ENCODE results near the gene TNFRSF8. TPM values are rescaled to one million over a fixed set of nuclear protein-coding genes. Genes with fewer than 3 reads are reported as not detected.

TNFRSF8 gene
- total RNA-seq = under 1 TPM; 0.29 to 0.86 (median 0.50) TPM
- polyA plus RNA-seq = under 1 TPM; 0.25 to 0.64 (median 0.49) TPM
- long read RNA-seq, donor 1 = 0 reads
- long read RNA-seq, donor 2 = 0 reads

- WGBS, 3 donors = 1 to 3% (median 2%) methylated on average over 63 to 72 of the region's 72 CpGs
- peak in 1 of 4 donors; percentile 17 for ATAC-seq
These were observed at the start of gene TNFRSF8 for GRCh38 chr1:12063141-12064072. Gene TNFRSF8, plus strand, starts transcription at chr1:12063303. Its CDS starts 296 bp downstream, at chr1:12063599.

DNA sequence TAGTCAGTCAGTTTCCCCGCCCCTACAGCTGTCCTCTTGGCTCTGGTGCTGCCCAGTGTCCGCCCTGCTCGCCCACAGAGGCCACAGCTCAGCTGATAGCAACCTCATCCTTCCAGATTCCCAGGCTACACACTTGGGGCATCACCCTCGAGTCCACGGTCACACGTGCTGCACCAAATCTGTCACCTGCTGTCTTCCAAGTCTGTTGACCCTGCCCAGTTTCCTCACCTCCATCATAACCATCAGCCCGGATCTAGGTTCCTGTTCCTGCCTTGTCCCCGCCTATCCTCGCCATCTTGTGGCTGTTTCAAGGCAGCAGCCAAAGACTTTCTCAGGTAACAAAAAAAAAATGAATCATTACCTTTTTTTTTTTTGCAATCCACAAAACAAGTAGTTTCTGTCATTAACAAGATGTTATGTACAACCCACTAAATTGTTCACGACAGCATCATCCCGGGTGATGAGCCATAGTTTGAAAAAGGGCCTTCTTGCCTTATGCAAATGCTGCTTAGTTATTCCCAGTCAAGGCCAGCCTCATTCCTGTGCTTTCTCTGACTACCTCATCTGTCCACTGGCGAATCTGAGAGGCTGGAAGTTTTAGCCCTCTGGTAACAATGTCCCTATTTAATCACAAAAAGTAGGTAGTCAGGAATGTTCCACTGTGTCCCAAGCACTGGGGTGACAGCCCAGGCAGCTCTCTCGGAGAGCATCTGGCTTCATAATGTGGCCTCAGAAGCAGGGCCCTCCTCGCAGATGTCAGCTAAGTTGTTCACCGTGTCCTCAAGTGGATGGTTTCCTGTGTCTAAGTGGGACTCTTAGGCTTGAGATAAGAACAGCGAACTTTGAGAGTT lies 48.7 kb upstream of the TNFRSF8 start:
- 50 to 60% (median 52%) methylated on average over 16 of the region's 16 CpGs for WGBS, 3 donors
- Histone ChIP-seq H3K36me3 (ENCODE audit: insufficient read depth in 1 of 2, low read depth in 1 of 2) (peaks cover 5 to 41% of the 10 kb centered on the region in 2 donors), H3K27ac (peak overlapping the region; percentile 74), H3K4me3 (no peak overlapping the region), H3K9me3 (no peaks in the 10 kb centered on the region), H3K4me1 (peaks cover 15% of the 10 kb centered on the region), H3K27me3 (ENCODE audit: insufficient read depth in 3 of 3, low read length in 2 of 3) (no peaks in the 10 kb centered on the region)
- TF ChIP-seq, protein P1, sequence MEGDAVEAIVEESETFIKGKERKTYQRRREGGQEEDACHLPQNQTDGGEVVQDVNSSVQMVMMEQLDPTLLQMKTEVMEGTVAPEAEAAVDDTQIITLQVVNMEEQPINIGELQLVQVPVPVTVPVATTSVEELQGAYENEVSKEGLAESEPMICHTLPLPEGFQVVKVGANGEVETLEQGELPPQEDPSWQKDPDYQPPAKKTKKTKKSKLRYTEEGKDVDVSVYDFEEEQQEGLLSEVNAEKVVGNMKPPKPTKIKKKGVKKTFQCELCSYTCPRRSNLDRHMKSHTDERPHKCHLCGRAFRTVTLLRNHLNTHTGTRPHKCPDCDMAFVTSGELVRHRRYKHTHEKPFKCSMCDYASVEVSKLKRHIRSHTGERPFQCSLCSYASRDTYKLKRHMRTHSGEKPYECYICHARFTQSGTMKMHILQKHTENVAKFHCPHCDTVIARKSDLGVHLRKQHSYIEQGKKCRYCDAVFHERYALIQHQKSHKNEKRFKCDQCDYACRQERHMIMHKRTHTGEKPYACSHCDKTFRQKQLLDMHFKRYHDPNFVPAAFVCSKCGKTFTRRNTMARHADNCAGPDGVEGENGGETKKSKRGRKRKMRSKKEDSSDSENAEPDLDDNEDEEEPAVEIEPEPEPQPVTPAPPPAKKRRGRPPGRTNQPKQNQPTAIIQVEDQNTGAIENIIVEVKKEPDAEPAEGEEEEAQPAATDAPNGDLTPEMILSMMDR (IDR thresholded peaks at IDR 0.05) = no peak
- intact Hi-C loops (cut with DNase I) = no loop called here
- DNase-seq = peak in 1 of 2 donors; percentile 53
- ATAC-seq = peak; percentile 17 to 45 (median 30)

More at GRCh38 chr1:12063141-12064072, at the start of gene TNFRSF8:
- Histone ChIP-seq H3K4me3 (no peak within 1 kb of the TSS), H3K9me3 (no peaks in the 10 kb centered on the region), H3K36me3 (ENCODE audit: insufficient read depth in 1 of 2, low read depth in 1 of 2) (no peaks in the 10 kb centered on the region), H3K4me1 (no peaks in the 10 kb centered on the region), H3K27me3 (ENCODE audit: insufficient read depth in 3 of 3, low read length in 2 of 3) (peaks cover 0 to 48% (median 20%) of the 10 kb centered on the region in 3 donors), H3K27ac (no peak within 1 kb of the TSS)
- intact Hi-C loops (cut with DNase I) = no loop called here
- TF ChIP-seq, protein P1 (IDR thresholded peaks at IDR 0.05) = no peak
- DNase-seq = no peak

GRCh38 chr1:12015001-12015491 lies 48.1 kb upstream of the TNFRSF8 start:
- intact Hi-C loops (cut with DNase I) = no loop called here
- H3K9me3 ChIP-seq = no peaks in the 10 kb centered on the region
- DNase-seq (peak in 1 of 2 donors; percentile 17), ATAC-seq (no peak)
- WGBS, 3 donors = 92 to 95% (median 95%) methylated on average over 10 of the region's 10 CpGs
- H3K27me3 ChIP-seq (ENCODE audit: insufficient read depth in 3 of 3, low read length in 2 of 3) = no peaks in the 10 kb centered on the region
- peaks cover 17% of the 10 kb centered on the region for H3K4me1 ChIP-seq
- H3K36me3 ChIP-seq (ENCODE audit: insufficient read depth in 1 of 2, low read depth in 1 of 2) = peaks cover 5 to 34% of the 10 kb centered on the region in 2 donors
- no peak overlapping the region for H3K4me3 ChIP-seq
- H3K27ac ChIP-seq = peak overlapping the region; percentile 74
- TF ChIP-seq, protein P1 (IDR thresholded peaks at IDR 0.05) = no peak

DNA sequence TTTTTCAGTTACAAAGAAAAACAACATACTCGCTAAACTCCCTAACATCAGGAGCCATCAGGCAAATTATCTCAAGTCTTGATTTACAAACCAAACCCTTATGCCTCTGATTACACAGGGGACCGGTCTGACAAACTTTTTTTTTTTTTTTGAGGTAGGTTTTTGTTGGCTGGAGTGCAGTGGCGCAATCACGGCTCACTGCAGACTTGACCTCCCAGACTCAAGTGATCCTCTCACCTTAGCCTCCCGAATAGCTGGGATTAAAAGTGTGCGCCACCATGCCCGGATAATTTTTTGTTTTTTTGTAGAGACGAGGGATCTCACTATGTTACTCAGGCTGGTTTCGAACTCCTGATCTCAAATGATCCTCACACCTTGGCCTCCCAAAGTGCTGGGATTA lies 47.6 kb upstream of the TNFRSF8 start:
- Histone ChIP-seq H3K9me3 (no peaks in the 10 kb centered on the region), H3K27me3 (ENCODE audit: insufficient read depth in 3 of 3, low read length in 2 of 3) (no peaks in the 10 kb centered on the region), H3K36me3 (ENCODE audit: insufficient read depth in 1 of 2, low read depth in 1 of 2) (peaks cover 5 to 30% of the 10 kb centered on the region in 2 donors), H3K27ac (peak overlapping the region; percentile 0), H3K4me1 (peaks cover 19% of the 10 kb centered on the region), H3K4me3 (no peak overlapping the region)
- WGBS, 3 donors = 95 to 96% (median 95%) methylated on average over 9 of the region's 9 CpGs
- intact Hi-C loops (cut with DNase I) = no loop called here
- ATAC-seq (no peak), DNase-seq (no peak)
- TF ChIP-seq, protein P1 (IDR thresholded peaks at IDR 0.05) = no peak
